ENCODE measurements around the gene KMT5B. TPM values are rescaled to one million over a fixed set of nuclear protein-coding genes. Genes with fewer than 3 reads are reported as not detected.
"Not testable (repeated sequence)": the region's sequence is repeated elsewhere in the genome, so short reads cannot be mapped to it uniquely, and the experiment has no call there.

Gene KMT5B
- total RNA-seq, 1 donor from 2014 or later = 24.3 TPM

GRCh38 chr11:68254421-68254820, 41.3 kb upstream of the KMT5B start:
- peaks cover 21% of the 10 kb centered on the region for H3K4me1 ChIP-seq
- no peak for TF ChIP-seq CTCF (IDR thresholded peaks at IDR 0.05; ENCODE audit: borderline replicate concordance)
- intact Hi-C loops (cut with micrococcal nuclease) = loop anchor here (10.0 kb wide), 1 partner anchor 190 kb away; no protein-coding TSS in a partner anchor
- no peak overlapping the region for H3K27ac ChIP-seq (replicated peaks)
- no peak overlapping the region for H3K4me3 ChIP-seq
- no peaks in the 10 kb centered on the region for H3K27me3 ChIP-seq (ENCODE audit: low read depth)
- no peaks in the 10 kb centered on the region for H3K36me3 ChIP-seq
- no peak for DNase-seq
- H3K9me3 ChIP-seq (replicated peaks) = no peaks in the 10 kb centered on the region

- TF ChIP-seq CTCF (IDR thresholded peaks at IDR 0.05; ENCODE audit: borderline replicate concordance) = no peak
- Histone ChIP-seq H3K4me3 (no peak overlapping the region), H3K36me3 (no peaks in the 10 kb centered on the region), H3K27ac (replicated peaks) (no peak overlapping the region), H3K4me1 (peaks cover 9% of the 10 kb centered on the region), H3K27me3 (ENCODE audit: low read depth) (no peaks in the 10 kb centered on the region), H3K9me3 (replicated peaks) (no peaks in the 10 kb centered on the region)
- DNase-seq = no peak
- intact Hi-C loops (cut with micrococcal nuclease) = loop anchor here (10.0 kb wide), 1 partner anchor 193 kb away; no protein-coding TSS in a partner anchor
Measured at GRCh38 chr11:68251765-68252164, 38.7 kb upstream of the KMT5B start.

GRCh38 chr11:68244912-68245311, 31.8 kb upstream of the KMT5B start:
- H3K27me3 ChIP-seq (ENCODE audit: low read depth); H3K27ac ChIP-seq (replicated peaks); H3K4me1 ChIP-seq; H3K36me3 ChIP-seq; H3K4me3 ChIP-seq; intact Hi-C loops (cut with micrococcal nuclease); DNase-seq: not testable (repeated sequence)
- peaks cover 12% of the 10 kb centered on the region for H3K9me3 ChIP-seq (replicated peaks)

- H3K4me3 ChIP-seq; H3K27ac ChIP-seq (replicated peaks); H3K4me1 ChIP-seq; H3K27me3 ChIP-seq (ENCODE audit: low read depth); DNase-seq; H3K36me3 ChIP-seq; intact Hi-C loops (cut with micrococcal nuclease): not testable (repeated sequence)
- H3K9me3 ChIP-seq (replicated peaks) = peaks cover 12% of the 10 kb centered on the region
Measured at GRCh38 chr11:68243847-68244246, 30.8 kb upstream of the KMT5B start.

GRCh38 chr11:68242616-68243015, 29.5 kb upstream of the KMT5B start:
- TF ChIP-seq CTCF (IDR thresholded peaks at IDR 0.05; ENCODE audit: borderline replicate concordance) = no peak
- intact Hi-C loops (cut with micrococcal nuclease) = no loop called here
- Histone ChIP-seq H3K4me3 (no peak overlapping the region), H3K36me3 (no peaks in the 10 kb centered on the region), H3K4me1 (no peaks in the 10 kb centered on the region), H3K27ac (replicated peaks) (no peak overlapping the region), H3K9me3 (replicated peaks) (peaks cover 12% of the 10 kb centered on the region), H3K27me3 (ENCODE audit: low read depth) (peaks cover 11% of the 10 kb centered on the region)
- no peak for DNase-seq

- H3K27ac ChIP-seq (replicated peaks) = no peak overlapping the region
- no peaks in the 10 kb centered on the region for H3K36me3 ChIP-seq
- TF ChIP-seq CTCF (IDR thresholded peaks at IDR 0.05; ENCODE audit: borderline replicate concordance) = no peak
- H3K27me3 ChIP-seq (ENCODE audit: low read depth) = peaks cover 13% of the 10 kb centered on the region
- H3K9me3 ChIP-seq (replicated peaks) = peaks cover 23% of the 10 kb centered on the region
- intact Hi-C loops (cut with micrococcal nuclease) = no loop called here
- no peak overlapping the region for H3K4me3 ChIP-seq
- H3K4me1 ChIP-seq = no peaks in the 10 kb centered on the region
- DNase-seq = no peak
Measured at GRCh38 chr11:68231621-68232020, 18.5 kb upstream of the KMT5B start.

- no peaks in the 10 kb centered on the region for H3K27me3 ChIP-seq (ENCODE audit: low read depth)
- intact Hi-C loops (cut with micrococcal nuclease) = no loop called here
- no peak for DNase-seq
- peaks cover 23% of the 10 kb centered on the region for H3K9me3 ChIP-seq (replicated peaks)
- H3K36me3 ChIP-seq = no peaks in the 10 kb centered on the region
- no peak for TF ChIP-seq CTCF (IDR thresholded peaks at IDR 0.05; ENCODE audit: borderline replicate concordance)
- H3K27ac ChIP-seq (replicated peaks) = no peak overlapping the region
- no peaks in the 10 kb centered on the region for H3K4me1 ChIP-seq
- H3K4me3 ChIP-seq = no peak overlapping the region
Measured at GRCh38 chr11:68229601-68230000, 16.5 kb upstream of the KMT5B start.
